Measurements from ENCODE around the gene DNM2. TPM values are rescaled to one million over a fixed set of nuclear protein-coding genes. Genes with fewer than 3 reads are reported as not detected.

Gene DNM2
- total RNA-seq, 1 donor from 2014 or later = 129 TPM

DNA sequence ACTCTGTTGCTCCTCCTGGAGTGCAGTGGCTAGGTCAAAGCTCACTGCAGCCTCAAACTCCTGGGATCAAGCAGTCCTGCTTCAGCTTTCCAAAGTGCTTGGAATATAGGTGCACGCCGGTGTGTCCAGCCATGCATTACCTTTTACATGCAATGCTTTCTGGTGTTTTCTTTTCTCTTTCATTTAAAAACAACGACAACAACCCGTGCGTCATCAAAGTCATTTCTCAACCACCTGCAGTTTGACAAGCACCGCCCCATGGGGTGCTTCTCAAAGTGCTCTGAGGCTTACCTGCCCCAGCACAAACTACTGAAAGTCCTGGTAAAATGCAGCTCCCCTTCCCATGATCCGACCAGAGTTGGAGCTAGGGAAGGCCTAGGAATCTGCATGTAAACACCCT, 9.6 kb upstream of the DNM2 start:
- H3K9ac ChIP-seq (ENCODE audit: low read length) = no peak overlapping the region
- no peaks in the 10 kb centered on the region for H4K20me1 ChIP-seq (ENCODE audit: insufficient read depth, low read length)
- DNase-seq (ENCODE audit: low read depth) = no peak
- no peak overlapping the region for H3K27ac Mint-ChIP-seq (ENCODE audit: unreplicated experiment)
- H3K4me1 Mint-ChIP-seq (ENCODE audit: low read depth, unreplicated experiment) = no peaks in the 10 kb centered on the region
- H3K4me3 ChIP-seq (ENCODE audit: insufficient read depth, low read depth, low read length) = no peak overlapping the region
- no peak overlapping the region for H3K27ac ChIP-seq (ENCODE audit: low read depth, low read length)
- no peaks in the 10 kb centered on the region for H3K9me3 ChIP-seq (ENCODE audit: insufficient read depth, low read depth, low read length)
- TF ChIP-seq, protein P1, sequence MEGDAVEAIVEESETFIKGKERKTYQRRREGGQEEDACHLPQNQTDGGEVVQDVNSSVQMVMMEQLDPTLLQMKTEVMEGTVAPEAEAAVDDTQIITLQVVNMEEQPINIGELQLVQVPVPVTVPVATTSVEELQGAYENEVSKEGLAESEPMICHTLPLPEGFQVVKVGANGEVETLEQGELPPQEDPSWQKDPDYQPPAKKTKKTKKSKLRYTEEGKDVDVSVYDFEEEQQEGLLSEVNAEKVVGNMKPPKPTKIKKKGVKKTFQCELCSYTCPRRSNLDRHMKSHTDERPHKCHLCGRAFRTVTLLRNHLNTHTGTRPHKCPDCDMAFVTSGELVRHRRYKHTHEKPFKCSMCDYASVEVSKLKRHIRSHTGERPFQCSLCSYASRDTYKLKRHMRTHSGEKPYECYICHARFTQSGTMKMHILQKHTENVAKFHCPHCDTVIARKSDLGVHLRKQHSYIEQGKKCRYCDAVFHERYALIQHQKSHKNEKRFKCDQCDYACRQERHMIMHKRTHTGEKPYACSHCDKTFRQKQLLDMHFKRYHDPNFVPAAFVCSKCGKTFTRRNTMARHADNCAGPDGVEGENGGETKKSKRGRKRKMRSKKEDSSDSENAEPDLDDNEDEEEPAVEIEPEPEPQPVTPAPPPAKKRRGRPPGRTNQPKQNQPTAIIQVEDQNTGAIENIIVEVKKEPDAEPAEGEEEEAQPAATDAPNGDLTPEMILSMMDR (IDR thresholded peaks at IDR 0.05; ENCODE audit: insufficient read depth, low read depth, low read length) = no peak
- TF ChIP-seq EZH2 (IDR thresholded peaks at IDR 0.05; ENCODE audit: insufficient read depth, low read length) = no peak
- no peak overlapping the region for H2AFZ ChIP-seq (ENCODE audit: low read depth, low read length)
- no peaks in the 10 kb centered on the region for H3K79me2 ChIP-seq (ENCODE audit: insufficient read depth, low read length)
- H3K27me3 ChIP-seq (ENCODE audit: insufficient read depth, low read length) = no peaks in the 10 kb centered on the region
- no peaks in the 10 kb centered on the region for H3K9me3 Mint-ChIP-seq (ENCODE audit: unreplicated experiment)
- H3K4me2 ChIP-seq (ENCODE audit: low read length) = no peak overlapping the region
- FAIRE-seq = no peak
- H3K36me3 ChIP-seq (ENCODE audit: insufficient read depth, low read length) = peaks cover 3% of the 10 kb centered on the region
- H3K27me3 Mint-ChIP-seq (ENCODE audit: low read depth, unreplicated experiment) = no peaks in the 10 kb centered on the region
- H3K4me3 Mint-ChIP-seq (ENCODE audit: unreplicated experiment) = no peak overlapping the region
- peaks cover 9% of the 10 kb centered on the region for H3K36me3 Mint-ChIP-seq (ENCODE audit: low read depth, unreplicated experiment)
- no peaks in the 10 kb centered on the region for H3K4me1 ChIP-seq (ENCODE audit: insufficient read depth, low read length)

DNA sequence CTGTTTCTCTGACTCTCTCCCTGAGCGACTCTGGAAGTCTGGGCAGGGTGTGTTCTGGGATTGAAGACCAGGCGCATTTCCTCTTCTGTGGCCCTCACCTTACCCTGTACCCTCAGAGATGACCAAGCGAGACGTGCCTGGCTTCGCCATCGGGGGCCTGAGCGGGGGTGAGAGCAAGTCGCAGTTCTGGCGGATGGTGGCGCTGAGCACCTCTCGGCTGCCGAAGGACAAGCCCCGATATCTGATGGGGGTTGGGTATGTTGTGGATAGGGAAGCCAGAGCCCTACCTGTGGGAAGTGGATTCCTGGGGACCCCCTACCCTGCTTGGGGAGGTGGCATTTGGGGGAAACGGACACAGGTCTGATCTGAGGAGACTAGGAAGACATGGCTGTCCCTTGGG, 5.8 kb upstream of the DNM2 start:
- Histone ChIP-seq H3K9me3 (ENCODE audit: insufficient read depth, low read depth, low read length) (no peaks in the 10 kb centered on the region), H3K79me2 (ENCODE audit: insufficient read depth, low read length) (no peaks in the 10 kb centered on the region), H4K20me1 (ENCODE audit: insufficient read depth, low read length) (no peaks in the 10 kb centered on the region), H3K27me3 (ENCODE audit: insufficient read depth, low read length) (no peaks in the 10 kb centered on the region), H3K4me2 (ENCODE audit: low read length) (no peak overlapping the region), H3K4me3 (ENCODE audit: insufficient read depth, low read depth, low read length) (no peak overlapping the region), H3K27ac (ENCODE audit: low read depth, low read length) (no peak overlapping the region), H3K4me1 (ENCODE audit: insufficient read depth, low read length) (no peaks in the 10 kb centered on the region), H3K36me3 (ENCODE audit: insufficient read depth, low read length) (peaks cover 3% of the 10 kb centered on the region), H2AFZ (ENCODE audit: low read depth, low read length) (no peak overlapping the region), H3K9ac (ENCODE audit: low read length) (no peak overlapping the region)
- Mint-ChIP-seq H3K9me3 (ENCODE audit: unreplicated experiment) (no peaks in the 10 kb centered on the region), H3K36me3 (ENCODE audit: low read depth, unreplicated experiment) (peaks cover 11% of the 10 kb centered on the region), H3K4me1 (ENCODE audit: low read depth, unreplicated experiment) (no peaks in the 10 kb centered on the region), H3K27me3 (ENCODE audit: low read depth, unreplicated experiment) (no peaks in the 10 kb centered on the region), H3K27ac (ENCODE audit: unreplicated experiment) (no peak overlapping the region), H3K4me3 (ENCODE audit: unreplicated experiment) (no peak overlapping the region)
- DNase-seq (ENCODE audit: low read depth) (no peak), FAIRE-seq (no peak)
- TF ChIP-seq, protein P1 (IDR thresholded peaks at IDR 0.05; ENCODE audit: insufficient read depth, low read depth, low read length) = no peak
- TF ChIP-seq EZH2 (IDR thresholded peaks at IDR 0.05; ENCODE audit: insufficient read depth, low read length) = no peak

DNA sequence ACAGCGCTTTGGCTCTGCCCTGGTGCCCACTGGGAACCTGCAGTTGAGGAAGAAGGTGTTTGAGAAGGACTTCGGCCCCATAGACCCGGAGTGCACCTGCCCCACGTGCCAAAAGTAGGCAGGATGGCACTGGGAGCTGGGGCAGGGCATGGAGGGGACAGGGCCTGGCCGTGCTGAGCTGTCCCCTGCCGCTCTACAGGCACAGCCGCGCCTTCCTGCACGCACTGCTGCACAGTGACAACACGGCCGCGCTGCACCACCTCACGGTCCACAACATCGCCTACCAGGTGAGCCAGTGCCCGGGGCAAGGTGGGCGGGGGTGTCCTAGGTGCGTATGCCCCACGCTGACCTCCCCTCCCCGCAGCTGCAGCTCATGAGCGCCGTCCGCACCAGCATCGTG, 5.1 kb upstream of the DNM2 start:
- H3K4me3 ChIP-seq (ENCODE audit: insufficient read depth, low read depth, low read length) = no peak overlapping the region
- H3K4me3 Mint-ChIP-seq (ENCODE audit: unreplicated experiment) = no peak overlapping the region
- H3K36me3 Mint-ChIP-seq (ENCODE audit: low read depth, unreplicated experiment) = peaks cover 11% of the 10 kb centered on the region
- H3K4me1 Mint-ChIP-seq (ENCODE audit: low read depth, unreplicated experiment) = peaks cover 3% of the 10 kb centered on the region
- H3K9ac ChIP-seq (ENCODE audit: low read length) = no peak overlapping the region
- no peaks in the 10 kb centered on the region for H3K4me1 ChIP-seq (ENCODE audit: insufficient read depth, low read length)
- no peaks in the 10 kb centered on the region for H3K79me2 ChIP-seq (ENCODE audit: insufficient read depth, low read length)
- H4K20me1 ChIP-seq (ENCODE audit: insufficient read depth, low read length) = no peaks in the 10 kb centered on the region
- no peaks in the 10 kb centered on the region for H3K36me3 ChIP-seq (ENCODE audit: insufficient read depth, low read length)
- no peak for FAIRE-seq
- H3K27me3 ChIP-seq (ENCODE audit: insufficient read depth, low read length) = no peaks in the 10 kb centered on the region
- no peak for DNase-seq (ENCODE audit: low read depth)
- H3K27me3 Mint-ChIP-seq (ENCODE audit: low read depth, unreplicated experiment) = no peaks in the 10 kb centered on the region
- TF ChIP-seq, protein P1 (IDR thresholded peaks at IDR 0.05; ENCODE audit: insufficient read depth, low read depth, low read length) = no peak
- TF ChIP-seq EZH2 (IDR thresholded peaks at IDR 0.05; ENCODE audit: insufficient read depth, low read length) = no peak
- H2AFZ ChIP-seq (ENCODE audit: low read depth, low read length) = no peak overlapping the region
- no peaks in the 10 kb centered on the region for H3K9me3 ChIP-seq (ENCODE audit: insufficient read depth, low read depth, low read length)
- no peak overlapping the region for H3K4me2 ChIP-seq (ENCODE audit: low read length)
- no peak overlapping the region for H3K27ac ChIP-seq (ENCODE audit: low read depth, low read length)
- H3K27ac Mint-ChIP-seq (ENCODE audit: unreplicated experiment) = no peak overlapping the region
- no peaks in the 10 kb centered on the region for H3K9me3 Mint-ChIP-seq (ENCODE audit: unreplicated experiment)

Data from astrocyte (in vitro differentiated cells and primary cell).